GM23248 (cell line): ENCODE measurements around the gene MSMO1.

Source experiments
- EZH2 ChIP-seq: fragments of 200-600 bp; sonication (generic); IDR thresholded peaks from 2 replicates; pipeline ENCODE4 v1.6.1; 2018; ENCODE audit warnings: antibody characterized with exemption, mild to moderate bottlenecking; ENCODE audit not compliant: insufficient read depth, poor library complexity, severe bottlenecking
- EZH2phosphoT487 ChIP-seq: fragments of 200-600 bp; sonication (generic); IDR thresholded peaks from 2 replicates; pipeline ENCODE4 v1.6.1; 2018; ENCODE audit warnings: antibody characterized with exemption, moderate library complexity, mild to moderate bottlenecking, low read depth; ENCODE audit not compliant: insufficient read depth

GRCh38 chr4:165355900-165356300 is 28.4 kb downstream of the MSMO1 start:
- TF ChIP-seq EZH2 (no peak), EZH2phosphoT487 (no peak)
